ENCODE results near the gene EFHC2. TPM values are rescaled to one million over a fixed set of nuclear protein-coding genes. Genes with fewer than 3 reads are reported as not detected.

EFHC2 gene
- total and polyA plus RNA-seq, 11 donors: 1.8 to 15.6 (median 7.5) TPM

DNA sequence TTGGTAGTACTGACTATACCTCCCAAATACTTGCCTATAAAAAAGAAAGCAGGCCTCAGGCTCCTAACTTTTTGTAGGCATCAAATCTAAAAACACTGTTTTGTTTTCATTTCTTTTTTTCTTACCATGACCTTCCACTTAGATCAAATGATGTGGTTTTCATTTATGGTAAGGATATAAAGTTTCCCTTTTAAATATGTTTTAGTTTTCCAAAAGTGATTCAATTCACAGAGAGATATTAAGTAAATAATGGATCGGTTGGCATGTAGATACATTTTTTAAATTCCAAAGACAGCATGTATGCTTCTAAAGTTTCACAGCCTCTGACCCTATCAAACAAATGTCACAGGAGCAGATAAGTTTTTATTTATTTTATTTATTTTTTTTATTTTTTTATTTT lies 23.9 kb downstream of the EFHC2 start:
- no peak for TF ChIP-seq POLR2A (IDR thresholded peaks at IDR 0.05)
- intact Hi-C loops (cut with DNase I): loop anchor here in 1 of 10 donors (10.0 kb wide), 1 partner anchor 65 kb away; no protein-coding TSS in a partner anchor
- no peak for DNase-seq
- Histone ChIP-seq H3K36me3 (no peaks in the 10 kb centered on the region), H3K4me3 (no peak overlapping the region), H3K4me1 (peaks cover 0 to 2% (median 0%) of the 10 kb centered on the region in 12 donors), H3K9me3 (no peaks in the 10 kb centered on the region), H3K27ac (no peak overlapping the region), H3K27me3 (no peaks in the 10 kb centered on the region)
- WGBS, 4 donors: 89 to 97% (median 93%) methylated on average over 1 of the region's 1 CpG
- no peak for ATAC-seq

DNA sequence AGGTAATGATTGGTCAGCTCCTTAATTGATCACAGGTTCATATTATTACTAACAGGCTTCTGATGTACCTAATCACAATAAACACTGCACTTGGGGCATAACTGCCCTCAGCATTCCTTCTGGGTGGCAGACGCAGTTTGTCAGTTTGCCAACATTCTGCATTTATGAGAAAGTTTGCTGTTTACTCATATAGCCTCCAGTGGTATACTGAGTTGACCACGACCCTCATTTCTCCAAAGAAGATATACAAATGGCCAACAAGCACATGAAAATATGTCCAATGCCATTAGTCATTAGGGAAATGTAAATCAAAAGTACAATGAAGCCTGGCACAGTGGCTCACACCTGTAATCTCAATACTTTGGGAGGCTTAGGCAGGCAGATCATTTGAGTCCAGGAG lies 26.3 kb downstream of the EFHC2 start:
- Histone ChIP-seq H3K27ac (no peak overlapping the region), H3K9me3 (no peaks in the 10 kb centered on the region), H3K27me3 (no peaks in the 10 kb centered on the region), H3K4me3 (no peak overlapping the region), H3K36me3 (no peaks in the 10 kb centered on the region), H3K4me1 (peaks cover 0 to 10% (median 0%) of the 10 kb centered on the region in 12 donors)
- WGBS, 4 donors: 81 to 89% (median 82%) methylated on average over 2 of the region's 2 CpGs
- DNase-seq (no peak), ATAC-seq (no peak)
- no peak for TF ChIP-seq POLR2A (IDR thresholded peaks at IDR 0.05)
- TF ChIP-seq, protein P1, sequence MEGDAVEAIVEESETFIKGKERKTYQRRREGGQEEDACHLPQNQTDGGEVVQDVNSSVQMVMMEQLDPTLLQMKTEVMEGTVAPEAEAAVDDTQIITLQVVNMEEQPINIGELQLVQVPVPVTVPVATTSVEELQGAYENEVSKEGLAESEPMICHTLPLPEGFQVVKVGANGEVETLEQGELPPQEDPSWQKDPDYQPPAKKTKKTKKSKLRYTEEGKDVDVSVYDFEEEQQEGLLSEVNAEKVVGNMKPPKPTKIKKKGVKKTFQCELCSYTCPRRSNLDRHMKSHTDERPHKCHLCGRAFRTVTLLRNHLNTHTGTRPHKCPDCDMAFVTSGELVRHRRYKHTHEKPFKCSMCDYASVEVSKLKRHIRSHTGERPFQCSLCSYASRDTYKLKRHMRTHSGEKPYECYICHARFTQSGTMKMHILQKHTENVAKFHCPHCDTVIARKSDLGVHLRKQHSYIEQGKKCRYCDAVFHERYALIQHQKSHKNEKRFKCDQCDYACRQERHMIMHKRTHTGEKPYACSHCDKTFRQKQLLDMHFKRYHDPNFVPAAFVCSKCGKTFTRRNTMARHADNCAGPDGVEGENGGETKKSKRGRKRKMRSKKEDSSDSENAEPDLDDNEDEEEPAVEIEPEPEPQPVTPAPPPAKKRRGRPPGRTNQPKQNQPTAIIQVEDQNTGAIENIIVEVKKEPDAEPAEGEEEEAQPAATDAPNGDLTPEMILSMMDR (IDR thresholded peaks at IDR 0.05): no peak
- intact Hi-C loops (cut with DNase I): loop anchor here in 1 of 10 donors (10.0 kb wide), 1 partner anchor 62 kb away; no protein-coding TSS in a partner anchor

DNA sequence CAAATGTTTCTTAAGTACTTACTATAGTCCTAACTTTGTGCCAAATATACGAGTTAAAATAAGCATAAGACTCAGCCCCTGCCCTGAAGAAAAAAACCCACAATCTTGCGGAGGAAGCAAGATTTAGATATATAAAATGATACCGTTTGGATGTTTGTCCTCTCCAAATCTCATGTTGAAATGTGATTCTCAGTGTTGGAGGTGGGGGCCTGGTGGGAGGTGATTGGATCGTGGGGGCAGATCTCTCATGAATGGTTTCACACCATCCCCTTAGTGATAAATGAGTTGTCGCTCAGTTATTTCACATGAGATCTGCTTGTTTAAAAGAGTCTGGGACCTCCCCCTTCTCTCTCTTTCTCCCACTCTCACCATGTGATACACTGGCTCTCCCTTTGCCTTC lies 28.7 kb downstream of the EFHC2 start:
- 65 to 76% (median 70%) methylated on average over 5 of the region's 5 CpGs for WGBS, 4 donors
- H3K4me1 ChIP-seq: peaks cover 0 to 12% (median 0%) of the 10 kb centered on the region in 12 donors
- intact Hi-C loops (cut with DNase I): loop anchor here in 1 of 10 donors (10.0 kb wide), 1 partner anchor 60 kb away; no protein-coding TSS in a partner anchor
- peak overlapping the region in 8 of 12 donors; percentile 50 to 84 (median 68) for H3K27ac ChIP-seq
- no peak for TF ChIP-seq POLR2A (IDR thresholded peaks at IDR 0.05)
- TF ChIP-seq, protein P1 (IDR thresholded peaks at IDR 0.05): no peak
- ATAC-seq (no peak), DNase-seq (no peak)
- no peak overlapping the region for H3K4me3 ChIP-seq
- no peaks in the 10 kb centered on the region for H3K9me3 ChIP-seq
- H3K36me3 ChIP-seq: no peaks in the 10 kb centered on the region
- peaks cover 0 to 14% (median 0%) of the 10 kb centered on the region in 9 donors for H3K27me3 ChIP-seq

DNA sequence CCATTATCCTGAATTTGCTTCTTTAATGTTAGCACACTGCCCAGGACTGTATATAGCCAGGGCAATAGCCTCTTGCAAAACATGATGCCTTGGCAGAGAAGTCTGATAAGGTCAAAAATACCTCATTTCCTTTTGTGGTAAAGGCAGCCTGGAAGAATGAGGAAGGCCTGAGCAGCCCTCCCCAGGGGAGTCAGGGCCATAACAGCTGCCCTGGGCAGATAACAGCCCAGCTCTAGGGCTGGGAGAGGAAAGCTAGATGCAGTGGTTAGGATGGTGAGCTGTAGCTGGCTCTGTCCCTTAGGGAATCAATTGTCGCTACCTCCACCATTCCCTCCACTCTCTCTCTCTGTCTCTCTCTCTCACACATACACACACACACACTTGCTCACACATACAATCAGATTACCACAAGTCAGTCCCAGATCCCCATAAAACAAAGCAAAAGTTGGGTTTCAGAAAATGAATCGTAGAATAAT lies 29.2 kb downstream of the EFHC2 start:
- Histone ChIP-seq H3K4me1 (peaks cover 0 to 12% (median 0%) of the 10 kb centered on the region in 12 donors), H3K27me3 (peaks cover 0 to 15% (median 0%) of the 10 kb centered on the region in 9 donors), H3K9me3 (no peaks in the 10 kb centered on the region), H3K36me3 (no peaks in the 10 kb centered on the region), H3K4me3 (no peak overlapping the region), H3K27ac (peak overlapping the region in 8 of 12 donors; percentile 55 to 84 (median 68))
- 51 to 68% (median 59%) methylated on average over 2 of the region's 2 CpGs for WGBS, 4 donors
- peak; percentile 96 to 98 (median 98) for ATAC-seq
- intact Hi-C loops (cut with DNase I): loop anchor here in 1 of 10 donors (10.0 kb wide), 1 partner anchor 59 kb away; no protein-coding TSS in a partner anchor
- DNase-seq: peak; percentile 41 to 68 (median 56)
- TF ChIP-seq POLR2A (IDR thresholded peaks at IDR 0.05): no peak
- TF ChIP-seq, protein P1 (IDR thresholded peaks at IDR 0.05): no peak
